Mucosa of stomach (tissue), 1 donor: ENCODE data around the gene VDAC2.
A peak's percentile ranks its signal among the peaks of the same experiment; 100 is the strongest.
"Not testable (repeated sequence)": the region's sequence is repeated elsewhere in the genome, so short reads cannot be mapped to it uniquely, and the experiment has no call there.

Experiments
- H3K27me3 ChIP-seq: one replicate; pipeline ENCODE4 v1.7.0; 2013; ENCODE audit warnings: mild to moderate bottlenecking, low read length; ENCODE audit not compliant: control insufficient read depth, insufficient read depth
- H3K36me3 ChIP-seq: one replicate; pipeline ENCODE4 v1.7.0; 2013; ENCODE audit warnings: low read length; ENCODE audit not compliant: control insufficient read depth, insufficient read depth
- H3K4me1 ChIP-seq: one replicate; pipeline ENCODE4 v1.7.0; 2013; ENCODE audit warnings: mild to moderate bottlenecking, low read length; ENCODE audit not compliant: control insufficient read depth, insufficient read depth
- H3K4me3 ChIP-seq: one replicate; pipeline ENCODE4 v1.7.0; 2013; ENCODE audit warnings: low read length
- H3K9ac ChIP-seq: one replicate; pipeline ENCODE4 v1.7.0; 2013; ENCODE audit warnings: mild to moderate bottlenecking, low read length, moderate library complexity
- H3K9me3 ChIP-seq: one replicate; pipeline ENCODE4 v1.7.0; 2013; ENCODE audit warnings: mild to moderate bottlenecking, low read length, moderate library complexity; ENCODE audit not compliant: control insufficient read depth
- donor health status: Pancreatic carcinoma.

The VDAC2 gene

GRCh38 chr10:75187961-75188426, 22.6 kb upstream of the VDAC2 start:
- Histone ChIP-seq H3K4me1 (peaks cover 22% of the 10 kb centered on the region), H3K9ac (no peak overlapping the region), H3K27me3 (no peaks in the 10 kb centered on the region), H3K36me3 (no peaks in the 10 kb centered on the region), H3K9me3 (no peaks in the 10 kb centered on the region), H3K4me3 (no peak overlapping the region)

- H3K9me3 ChIP-seq, H3K36me3 ChIP-seq, H3K9ac ChIP-seq, H3K4me3 ChIP-seq, H3K27me3 ChIP-seq: not testable (repeated sequence)
- H3K4me1 ChIP-seq: peaks cover 27% of the 10 kb centered on the region
Measured at GRCh38 chr10:75188522-75188921, 22.1 kb upstream of the VDAC2 start.

- Histone ChIP-seq H3K4me3 (no peak overlapping the region), H3K9ac (no peak overlapping the region), H3K36me3 (no peaks in the 10 kb centered on the region), H3K9me3 (no peaks in the 10 kb centered on the region), H3K27me3 (no peaks in the 10 kb centered on the region), H3K4me1 (peaks cover 31% of the 10 kb centered on the region)
Measured at GRCh38 chr10:75189266-75190096, 21.1 kb upstream of the VDAC2 start.

GRCh38 chr10:75191821-75192568, 18.6 kb upstream of the VDAC2 start:
- H3K4me3 ChIP-seq: no peak overlapping the region
- H3K4me1 ChIP-seq: peaks cover 34% of the 10 kb centered on the region

GRCh38 chr10:75194625-75195024, 16.0 kb upstream of the VDAC2 start:
- not testable (repeated sequence) for H3K4me3 ChIP-seq, H3K36me3 ChIP-seq, H3K9ac ChIP-seq, H3K9me3 ChIP-seq, H3K27me3 ChIP-seq
- H3K4me1 ChIP-seq: peaks cover 21% of the 10 kb centered on the region

More at GRCh38 chr10:75191821-75192568, 18.6 kb upstream of the VDAC2 start:
- H3K27me3 ChIP-seq: no peaks in the 10 kb centered on the region
- no peaks in the 10 kb centered on the region for H3K36me3 ChIP-seq
- no peak overlapping the region for H3K9ac ChIP-seq
- H3K9me3 ChIP-seq: no peaks in the 10 kb centered on the region

- Histone ChIP-seq H3K4me1 (peaks cover 21% of the 10 kb centered on the region), H3K27me3 (no peaks in the 10 kb centered on the region), H3K4me3 (no peak overlapping the region), H3K9me3 (no peaks in the 10 kb centered on the region), H3K36me3 (no peaks in the 10 kb centered on the region), H3K9ac (no peak overlapping the region)
Measured at GRCh38 chr10:75195035-75195763, 15.4 kb upstream of the VDAC2 start.

GRCh38 chr10:75197066-75197465, 13.5 kb upstream of the VDAC2 start:
- no peak overlapping the region for H3K9ac ChIP-seq
- peaks cover 26% of the 10 kb centered on the region for H3K4me1 ChIP-seq
- H3K27me3 ChIP-seq: no peaks in the 10 kb centered on the region
- H3K4me3 ChIP-seq: no peak overlapping the region
- H3K36me3 ChIP-seq: no peaks in the 10 kb centered on the region
- H3K9me3 ChIP-seq: no peaks in the 10 kb centered on the region

- H3K9ac ChIP-seq: no peak overlapping the region
- no peak overlapping the region for H3K4me3 ChIP-seq
- H3K36me3 ChIP-seq: no peaks in the 10 kb centered on the region
- no peaks in the 10 kb centered on the region for H3K9me3 ChIP-seq
- H3K27me3 ChIP-seq: no peaks in the 10 kb centered on the region
- peaks cover 29% of the 10 kb centered on the region for H3K4me1 ChIP-seq
Measured at GRCh38 chr10:75197906-75198305, 12.7 kb upstream of the VDAC2 start.

- H3K9ac ChIP-seq, H3K4me3 ChIP-seq, H3K36me3 ChIP-seq, H3K27me3 ChIP-seq, H3K9me3 ChIP-seq: not testable (repeated sequence)
- peaks cover 37% of the 10 kb centered on the region for H3K4me1 ChIP-seq
Measured at GRCh38 chr10:75199949-75200348, 10.6 kb upstream of the VDAC2 start.

- Histone ChIP-seq H3K27me3 (no peaks in the 10 kb centered on the region), H3K4me1 (peaks cover 38% of the 10 kb centered on the region), H3K9me3 (no peaks in the 10 kb centered on the region), H3K36me3 (no peaks in the 10 kb centered on the region), H3K4me3 (no peak overlapping the region), H3K9ac (peak overlapping the region; percentile 50)
Measured at GRCh38 chr10:75201793-75202307, 8.7 kb upstream of the VDAC2 start.

GRCh38 chr10:75202321-75203045, 8.1 kb upstream of the VDAC2 start:
- Histone ChIP-seq H3K9ac (peak overlapping the region; percentile 50), H3K36me3 (no peaks in the 10 kb centered on the region), H3K27me3 (no peaks in the 10 kb centered on the region), H3K4me1 (peaks cover 38% of the 10 kb centered on the region), H3K4me3 (no peak overlapping the region), H3K9me3 (no peaks in the 10 kb centered on the region)
